NCI-H345 treated with DMSO at 0.1 percent for 48 hours (cell line): ENCODE data around the gene UBB.
A peak's percentile ranks its signal among the peaks of the same experiment; 100 is the strongest.
"Not testable (repeated sequence)": the region's sequence is repeated elsewhere in the genome, so short reads cannot be mapped to it uniquely, and the experiment has no call there.

Source experiments
- DNase-seq: peaks from one replicate; lab custom pipeline; 2025; ENCODE audit not compliant: unreplicated experiment; lab: John Stamatoyannopoulos, UW

Gene UBB

GRCh38 chr17:16374146-16374938, 6.5 kb upstream of the UBB start:
- no peak for DNase-seq

GRCh38 chr17:16377941-16378341, 3.0 kb upstream of the UBB start:
- no peak for DNase-seq

- no peak for DNase-seq
Measured at GRCh38 chr17:16378636-16379282, 2.1 kb upstream of the UBB start.

- DNase-seq, result no peak
Measured at GRCh38 chr17:16379654-16380053, 1.2 kb upstream of the UBB start.

GRCh38 chr17:16381496-16381820, 567 bp downstream of the UBB start:
- no peak for DNase-seq

GRCh38 chr17:16383216-16383615, 2.3 kb downstream of the UBB start:
- no peak for DNase-seq

GRCh38 chr17:16383772-16384287, 2.9 kb downstream of the UBB start:
- DNase-seq, result no peak

- no peak for DNase-seq
Measured at GRCh38 chr17:16384557-16384956, 3.7 kb downstream of the UBB start.

GRCh38 chr17:16386126-16386507, 5.2 kb downstream of the UBB start:
- DNase-seq, result not testable (repeated sequence)

- DNase-seq, result no peak
Measured at GRCh38 chr17:16391451-16391850, 10.6 kb downstream of the UBB start.

- not testable (repeated sequence) for DNase-seq
Measured at GRCh38 chr17:16392491-16392890, 11.6 kb downstream of the UBB start.

- not testable (repeated sequence) for DNase-seq
Measured at GRCh38 chr17:16395887-16396286, 15.0 kb downstream of the UBB start.

GRCh38 chr17:16396693-16397092, 15.8 kb downstream of the UBB start:
- not testable (repeated sequence) for DNase-seq

GRCh38 chr17:16398270-16399267, 17.7 kb downstream of the UBB start:
- no peak for DNase-seq

GRCh38 chr17:16403847-16404246, 23.0 kb downstream of the UBB start:
- DNase-seq, result not testable (repeated sequence)

GRCh38 chr17:16406742-16407674, 26.1 kb downstream of the UBB start:
- DNase-seq, result peak; percentile 19

GRCh38 chr17:16407911-16408588, 27.2 kb downstream of the UBB start:
- DNase-seq, result peak; percentile 14

GRCh38 chr17:16415031-16415924, 34.4 kb downstream of the UBB start, which contains the start of gene TRPV2:
TRPV2 (plus strand) TSS chr17:16415571; CDS start chr17:16417669, 2,098 bp downstream.
- DNase-seq, result no peak
